ENCODE data around the gene LMBRD1. TPM values are rescaled to one million over a fixed set of nuclear protein-coding genes. Genes with fewer than 3 reads are reported as not detected.

Gene LMBRD1
- total RNA-seq, 1 donor from 2014 or later: 24.9 TPM

- no peak for DNase-seq (ENCODE audit: low read depth)
- no peak overlapping the region for H3K4me3 ChIP-seq (ENCODE audit: low read depth, low read length)
- TF ChIP-seq, protein P1, sequence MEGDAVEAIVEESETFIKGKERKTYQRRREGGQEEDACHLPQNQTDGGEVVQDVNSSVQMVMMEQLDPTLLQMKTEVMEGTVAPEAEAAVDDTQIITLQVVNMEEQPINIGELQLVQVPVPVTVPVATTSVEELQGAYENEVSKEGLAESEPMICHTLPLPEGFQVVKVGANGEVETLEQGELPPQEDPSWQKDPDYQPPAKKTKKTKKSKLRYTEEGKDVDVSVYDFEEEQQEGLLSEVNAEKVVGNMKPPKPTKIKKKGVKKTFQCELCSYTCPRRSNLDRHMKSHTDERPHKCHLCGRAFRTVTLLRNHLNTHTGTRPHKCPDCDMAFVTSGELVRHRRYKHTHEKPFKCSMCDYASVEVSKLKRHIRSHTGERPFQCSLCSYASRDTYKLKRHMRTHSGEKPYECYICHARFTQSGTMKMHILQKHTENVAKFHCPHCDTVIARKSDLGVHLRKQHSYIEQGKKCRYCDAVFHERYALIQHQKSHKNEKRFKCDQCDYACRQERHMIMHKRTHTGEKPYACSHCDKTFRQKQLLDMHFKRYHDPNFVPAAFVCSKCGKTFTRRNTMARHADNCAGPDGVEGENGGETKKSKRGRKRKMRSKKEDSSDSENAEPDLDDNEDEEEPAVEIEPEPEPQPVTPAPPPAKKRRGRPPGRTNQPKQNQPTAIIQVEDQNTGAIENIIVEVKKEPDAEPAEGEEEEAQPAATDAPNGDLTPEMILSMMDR (conservative IDR thresholded peaks at IDR 0.05; ENCODE audit: low read depth, low read length): no peak
Observed at GRCh38 chr6:69775585-69775849, 21.3 kb downstream of the LMBRD1 start.

DNA sequence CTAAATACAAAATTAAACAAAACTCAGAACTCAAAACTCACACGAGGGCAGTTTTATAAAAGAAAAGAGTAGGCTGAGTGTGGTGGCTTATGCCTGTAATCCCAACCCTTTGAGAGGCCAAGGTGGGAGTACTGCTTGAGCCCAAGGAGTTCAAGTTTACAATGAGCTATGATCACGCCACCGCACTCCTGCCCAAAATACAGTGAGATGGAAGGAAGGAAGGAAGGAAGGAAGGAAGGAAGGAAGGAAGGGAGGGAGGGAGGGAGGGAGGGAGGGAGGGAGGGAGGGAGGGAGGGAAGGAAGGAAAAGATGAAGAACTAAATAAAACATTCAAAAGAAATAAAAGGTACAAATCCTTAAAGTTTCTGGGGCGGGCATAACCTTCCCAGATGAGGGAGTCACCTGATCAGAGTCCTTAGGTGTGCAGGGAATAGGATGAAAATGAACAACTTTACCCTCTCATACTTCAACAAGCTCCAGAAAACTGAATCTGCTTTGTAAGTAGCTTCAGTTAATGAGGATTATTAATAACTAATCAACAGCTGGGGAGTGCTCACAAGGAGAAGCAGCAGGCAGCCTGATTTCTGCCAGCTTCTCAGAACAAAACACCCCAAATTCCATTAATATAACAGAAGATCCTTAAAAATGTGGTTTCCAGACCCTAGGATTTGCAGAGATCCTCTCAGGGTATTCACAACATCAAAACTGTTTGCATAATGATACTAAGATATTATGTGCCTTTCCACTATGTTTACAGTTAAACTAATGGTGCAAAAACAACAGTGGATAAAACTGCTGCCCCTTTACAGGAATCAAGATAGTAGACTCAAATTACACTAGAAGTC lies 21.8 kb downstream of the LMBRD1 start:
- H3K4me3 ChIP-seq (ENCODE audit: low read depth, low read length): no peak overlapping the region
- TF ChIP-seq, protein P1 (conservative IDR thresholded peaks at IDR 0.05; ENCODE audit: low read depth, low read length): no peak
- DNase-seq (ENCODE audit: low read depth): no peak

DNA sequence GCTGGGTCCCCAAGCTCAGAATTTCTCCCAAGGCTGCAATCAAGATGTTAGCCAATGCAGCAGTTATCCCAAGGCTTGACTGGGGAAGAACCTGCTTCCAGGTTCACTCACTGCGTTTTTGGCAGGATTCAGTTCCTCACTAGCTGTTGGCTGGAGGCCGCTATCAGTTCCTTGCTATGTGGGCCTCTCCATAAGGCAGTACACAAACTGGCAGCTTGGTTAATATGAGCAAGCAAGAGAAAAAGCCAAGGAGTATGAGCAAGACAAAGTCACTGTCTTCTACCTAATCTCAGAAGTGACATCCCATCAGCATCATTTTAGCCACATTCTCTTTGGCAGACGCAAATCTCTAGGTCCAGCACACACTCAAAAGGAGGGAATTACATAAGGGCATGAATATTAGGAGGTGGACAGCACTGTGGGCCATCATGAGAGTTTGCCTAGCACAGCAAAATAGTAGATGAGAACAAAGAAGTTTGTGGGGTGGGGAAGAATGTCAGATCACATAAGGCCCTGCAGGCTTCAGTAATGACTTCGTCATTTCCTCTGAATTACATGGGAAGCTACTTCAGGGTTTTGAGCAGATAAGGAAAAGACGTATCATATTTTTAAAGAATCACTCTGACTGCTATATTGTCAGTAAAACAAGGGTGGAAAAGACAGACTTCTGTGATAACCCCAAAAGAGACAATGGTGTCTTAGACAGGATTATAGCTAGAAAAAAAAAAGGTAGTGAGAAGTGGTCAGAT lies 25.5 kb downstream of the LMBRD1 start:
- H3K4me3 ChIP-seq (ENCODE audit: low read depth, low read length): no peak overlapping the region
- DNase-seq (ENCODE audit: low read depth): no peak
- TF ChIP-seq, protein P1 (conservative IDR thresholded peaks at IDR 0.05; ENCODE audit: low read depth, low read length): no peak

- DNase-seq (ENCODE audit: low read depth): no peak
- H3K4me3 ChIP-seq (ENCODE audit: low read depth, low read length): no peak overlapping the region
- TF ChIP-seq, protein P1 (conservative IDR thresholded peaks at IDR 0.05; ENCODE audit: low read depth, low read length): peak; percentile 41
Observed at GRCh38 chr6:69768664-69769063, 28.1 kb downstream of the LMBRD1 start.

- TF ChIP-seq, protein P1 (conservative IDR thresholded peaks at IDR 0.05; ENCODE audit: low read depth, low read length): no peak
- no peak for DNase-seq (ENCODE audit: low read depth)
- no peak overlapping the region for H3K4me3 ChIP-seq (ENCODE audit: low read depth, low read length)
Observed at GRCh38 chr6:69763763-69764162, 33.0 kb downstream of the LMBRD1 start.

DNA sequence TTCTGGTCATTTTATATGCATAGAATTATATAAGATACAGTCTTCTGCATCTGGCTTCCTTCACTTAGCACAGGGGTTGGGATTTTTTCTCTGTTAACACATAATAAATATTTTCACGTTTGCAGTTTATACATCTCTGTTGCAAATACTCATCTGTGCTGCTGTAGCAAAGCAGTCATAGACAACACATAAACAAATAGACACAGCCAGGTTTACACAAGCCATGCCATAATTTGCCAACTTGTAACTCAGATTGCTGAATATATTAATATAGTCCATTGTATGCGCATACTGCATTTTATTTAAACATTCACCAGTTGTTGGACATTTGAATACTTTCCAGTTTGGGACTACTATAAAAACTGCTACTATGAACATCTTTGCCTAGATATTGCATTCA lies 35.0 kb downstream of the LMBRD1 start:
- DNase-seq (ENCODE audit: low read depth): no peak
- H3K4me3 ChIP-seq (ENCODE audit: low read depth, low read length): no peak overlapping the region
- TF ChIP-seq, protein P1 (conservative IDR thresholded peaks at IDR 0.05; ENCODE audit: low read depth, low read length): no peak

Data from epithelial cell of proximal tubule (primary cell).